ENCODE measurements around the gene UBE2G1. TPM values are rescaled to one million over a fixed set of nuclear protein-coding genes. Genes with fewer than 3 reads are reported as not detected.

Gene UBE2G1
- total RNA-seq, 1 experiment from 2014 or later, result 80.6 TPM

DNA sequence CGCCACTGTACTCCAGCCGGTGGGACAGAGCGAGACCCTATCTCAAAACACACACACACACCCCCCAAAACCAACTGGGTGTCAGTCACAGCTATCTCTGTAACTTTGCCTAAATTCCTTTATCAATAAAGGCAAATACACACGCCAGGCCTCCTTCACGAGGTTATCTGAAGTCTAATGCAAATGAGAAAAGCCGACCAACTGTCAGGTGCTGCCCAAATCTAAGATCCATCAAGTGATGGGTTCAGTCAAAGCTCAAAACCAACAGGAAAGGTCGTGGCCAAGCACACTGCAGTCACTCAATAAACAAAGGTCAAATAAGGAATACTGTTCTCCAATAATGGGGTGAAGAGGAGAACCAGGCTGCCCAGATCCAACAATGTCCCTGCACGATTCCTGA is 103.8 kb downstream of the UBE2G1 start:
- H4K20me1 ChIP-seq (ENCODE audit: insufficient read depth), result no peaks in the 10 kb centered on the region
- H3K4me3 ChIP-seq (replicated peaks in 1 of 2; ENCODE audit: low read depth in 1 of 2, low read length in 2 of 2), result peak overlapping the region; percentile 90 to 96
- DNase-seq (ENCODE audit: low read depth, low spot score), result no peak
- no peak for TF ChIP-seq EZH2 (IDR thresholded peaks at IDR 0.05)
- no peak for TF ChIP-seq POLR2A (IDR thresholded peaks at IDR 0.05; ENCODE audit: borderline replicate concordance, extremely low read depth, insufficient read depth, insufficient read length)
- TF ChIP-seq CBX3 (IDR thresholded peaks at IDR 0.05; ENCODE audit: low read depth), result no peak
- no peak for TF ChIP-seq EZH2phosphoT487 (IDR thresholded peaks at IDR 0.05; ENCODE audit: borderline replicate concordance)
- TF ChIP-seq, protein P1, sequence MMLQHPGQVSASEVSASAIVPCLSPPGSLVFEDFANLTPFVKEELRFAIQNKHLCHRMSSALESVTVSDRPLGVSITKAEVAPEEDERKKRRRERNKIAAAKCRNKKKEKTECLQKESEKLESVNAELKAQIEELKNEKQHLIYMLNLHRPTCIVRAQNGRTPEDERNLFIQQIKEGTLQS (IDR thresholded peaks at IDR 0.05), result no peak
- TF ChIP-seq, protein P2, sequence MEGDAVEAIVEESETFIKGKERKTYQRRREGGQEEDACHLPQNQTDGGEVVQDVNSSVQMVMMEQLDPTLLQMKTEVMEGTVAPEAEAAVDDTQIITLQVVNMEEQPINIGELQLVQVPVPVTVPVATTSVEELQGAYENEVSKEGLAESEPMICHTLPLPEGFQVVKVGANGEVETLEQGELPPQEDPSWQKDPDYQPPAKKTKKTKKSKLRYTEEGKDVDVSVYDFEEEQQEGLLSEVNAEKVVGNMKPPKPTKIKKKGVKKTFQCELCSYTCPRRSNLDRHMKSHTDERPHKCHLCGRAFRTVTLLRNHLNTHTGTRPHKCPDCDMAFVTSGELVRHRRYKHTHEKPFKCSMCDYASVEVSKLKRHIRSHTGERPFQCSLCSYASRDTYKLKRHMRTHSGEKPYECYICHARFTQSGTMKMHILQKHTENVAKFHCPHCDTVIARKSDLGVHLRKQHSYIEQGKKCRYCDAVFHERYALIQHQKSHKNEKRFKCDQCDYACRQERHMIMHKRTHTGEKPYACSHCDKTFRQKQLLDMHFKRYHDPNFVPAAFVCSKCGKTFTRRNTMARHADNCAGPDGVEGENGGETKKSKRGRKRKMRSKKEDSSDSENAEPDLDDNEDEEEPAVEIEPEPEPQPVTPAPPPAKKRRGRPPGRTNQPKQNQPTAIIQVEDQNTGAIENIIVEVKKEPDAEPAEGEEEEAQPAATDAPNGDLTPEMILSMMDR (IDR thresholded peaks at IDR 0.05 in 2 of 3, conservative IDR thresholded peaks at IDR 0.05 in 1 of 3; ENCODE audit: borderline replicate concordance in 1 of 3, insufficient read depth in 1 of 3, low read depth in 2 of 3, low read length in 2 of 3), result no peak
- TF ChIP-seq ELF1 (IDR thresholded peaks at IDR 0.05; ENCODE audit: borderline replicate concordance, low read depth), result no peak
- no peak for TF ChIP-seq SRF (IDR thresholded peaks at IDR 0.05; ENCODE audit: low read depth)
- no peak for TF ChIP-seq JUND (IDR thresholded peaks at IDR 0.05)
- TF ChIP-seq, protein P3, sequence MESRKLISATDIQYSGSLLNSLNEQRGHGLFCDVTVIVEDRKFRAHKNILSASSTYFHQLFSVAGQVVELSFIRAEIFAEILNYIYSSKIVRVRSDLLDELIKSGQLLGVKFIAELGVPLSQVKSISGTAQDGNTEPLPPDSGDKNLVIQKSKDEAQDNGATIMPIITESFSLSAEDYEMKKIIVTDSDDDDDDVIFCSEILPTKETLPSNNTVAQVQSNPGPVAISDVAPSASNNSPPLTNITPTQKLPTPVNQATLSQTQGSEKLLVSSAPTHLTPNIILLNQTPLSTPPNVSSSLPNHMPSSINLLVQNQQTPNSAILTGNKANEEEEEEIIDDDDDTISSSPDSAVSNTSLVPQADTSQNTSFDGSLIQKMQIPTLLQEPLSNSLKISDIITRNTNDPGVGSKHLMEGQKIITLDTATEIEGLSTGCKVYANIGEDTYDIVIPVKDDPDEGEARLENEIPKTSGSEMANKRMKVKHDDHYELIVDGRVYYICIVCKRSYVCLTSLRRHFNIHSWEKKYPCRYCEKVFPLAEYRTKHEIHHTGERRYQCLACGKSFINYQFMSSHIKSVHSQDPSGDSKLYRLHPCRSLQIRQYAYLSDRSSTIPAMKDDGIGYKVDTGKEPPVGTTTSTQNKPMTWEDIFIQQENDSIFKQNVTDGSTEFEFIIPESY (IDR thresholded peaks at IDR 0.05; ENCODE audit: extremely low read depth, insufficient replicate concordance, low read length), result no peak
- TF ChIP-seq SIN3A (IDR thresholded peaks at IDR 0.05; ENCODE audit: low read depth), result no peak
- no peak for TF ChIP-seq CEBPB (IDR thresholded peaks at IDR 0.05; ENCODE audit: low read depth)
- no peak for TF ChIP-seq EGR1 (IDR thresholded peaks at IDR 0.05; ENCODE audit: low read depth)
- peaks cover 0 to 19% of the 10 kb centered on the region in 2 experiments; a peak in 1 of 4 replicates for H3K36me3 ChIP-seq (ENCODE audit: control insufficient read depth in 1 of 2, insufficient read depth in 2 of 2, low read length in 2 of 2)
- H3K9me2 ChIP-seq (ENCODE audit: insufficient read depth), result no peaks in the 10 kb centered on the region
- BruUV-seq (replicated peaks), result TSS peak; percentile 37
- intact Hi-C loops (cut with micrococcal nuclease), result no loop called here
- peaks cover 5 to 21% of the 10 kb centered on the region in 2 experiments; a peak in 3 of 4 replicates for H3K4me1 ChIP-seq (ENCODE audit: control insufficient read depth in 1 of 2, insufficient read depth in 2 of 2, low read length in 2 of 2)
- H3K79me2 ChIP-seq (ENCODE audit: insufficient read depth, low read length), result peaks cover 61% of the 10 kb centered on the region
- H3K27me3 ChIP-seq (ENCODE audit: insufficient read depth, low read length), result no peaks in the 10 kb centered on the region
- RAD21 ChIA-PET (ENCODE audit: low non-redundant PET in 1 of 2, low total read pairs in 2 of 2, uncharacterized antibody in 2 of 2, unreplicated experiment in 2 of 2), result no interaction called here
- ATAC-seq, result no peak
- POLR2A ChIA-PET, result no interaction called here
- H3K9ac ChIP-seq (ENCODE audit: low read length), result peak overlapping the region; percentile 92
- peaks cover 10% of the 10 kb centered on the region in 2 experiments; a peak in 1 of 4 replicates for H3K9me3 ChIP-seq (ENCODE audit: control insufficient read depth in 1 of 2, insufficient read depth in 1 of 2, low read depth in 1 of 2, low read length in 2 of 2)
- peak overlapping the region; percentile 88 for H3K4me2 ChIP-seq (ENCODE audit: low read length)
- no peak overlapping the region for H2AFZ ChIP-seq (ENCODE audit: low read depth, low read length, poor library complexity, severe bottlenecking)
- CTCF ChIA-PET, result interaction anchor here (1.5 kb wide), 1 partner anchor 14 kb away, joined by 4 read pairs; no protein-coding TSS in a partner anchor
- 0 out of 2 replicates have a peak overlapping the region, but pooled peaks have one; percentile 14 for H3K27ac ChIP-seq (ENCODE audit: low read depth, low read length)

Data from HCT116 (cell line).